Measurements from ENCODE around the gene MARCHF2.

Gene MARCHF2

DNA sequence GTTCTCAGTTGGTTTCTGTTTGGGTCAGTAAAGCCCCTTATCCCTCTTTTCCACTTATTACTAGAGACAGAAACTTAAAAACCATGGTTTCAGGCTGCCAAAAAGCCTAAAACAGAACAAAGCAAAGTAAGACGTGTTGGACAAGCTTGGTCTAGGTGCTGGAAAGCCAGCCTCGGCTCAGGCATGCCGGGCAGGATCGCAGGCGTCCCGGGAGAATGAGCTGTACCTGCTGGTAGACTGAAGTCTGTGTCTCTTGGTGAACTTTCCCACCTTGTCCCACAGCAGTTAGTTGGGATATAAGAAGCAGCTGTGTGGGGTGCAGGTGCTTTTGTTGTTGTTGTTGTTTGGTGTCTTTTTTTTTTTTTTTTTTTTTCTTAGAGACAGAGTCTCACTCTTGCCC lies 68.5 kb downstream of the MARCHF2 start:
- DNase-seq: no peak

DNA sequence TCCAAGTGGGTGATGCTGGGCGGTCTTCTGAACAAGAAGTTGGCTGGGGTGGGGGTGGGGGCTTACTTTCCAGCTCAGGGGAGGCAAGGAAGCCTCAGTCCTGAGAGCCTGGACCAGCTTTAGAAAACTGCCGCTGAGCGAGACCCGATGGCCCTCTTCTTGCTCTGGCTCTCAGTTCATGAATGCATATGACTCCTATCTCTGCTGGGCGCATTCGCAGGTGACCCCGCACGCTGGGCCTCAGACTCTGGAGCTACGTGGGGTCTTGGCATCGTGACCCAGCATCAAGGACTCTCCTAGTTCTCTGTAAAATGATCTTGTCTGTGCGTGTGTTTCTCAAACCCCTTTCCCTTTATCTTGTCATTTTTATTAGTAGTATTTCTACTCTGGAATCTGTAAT lies 69.6 kb downstream of the MARCHF2 start:
- DNase-seq: no peak

DNA sequence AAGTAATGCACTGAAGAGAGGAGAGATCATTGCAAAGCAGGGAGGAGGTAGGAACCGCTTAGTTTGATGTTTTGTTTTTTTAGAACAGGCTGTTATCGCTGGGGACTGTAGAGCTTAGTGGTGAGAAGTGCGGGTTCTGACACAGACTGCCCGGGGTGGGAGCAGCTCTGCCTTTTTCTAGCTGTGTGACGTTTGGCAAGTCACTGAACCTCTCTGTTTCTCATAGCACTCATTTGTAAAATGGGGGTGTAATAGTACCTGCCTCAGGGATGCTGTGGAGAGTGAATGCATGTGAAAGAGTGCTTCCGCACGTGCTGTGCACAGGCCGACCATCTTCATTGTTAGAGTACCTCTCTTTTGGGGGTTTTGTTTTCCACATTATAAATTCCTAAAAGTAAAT lies 70.1 kb downstream of the MARCHF2 start:
- no peak for DNase-seq

DNA sequence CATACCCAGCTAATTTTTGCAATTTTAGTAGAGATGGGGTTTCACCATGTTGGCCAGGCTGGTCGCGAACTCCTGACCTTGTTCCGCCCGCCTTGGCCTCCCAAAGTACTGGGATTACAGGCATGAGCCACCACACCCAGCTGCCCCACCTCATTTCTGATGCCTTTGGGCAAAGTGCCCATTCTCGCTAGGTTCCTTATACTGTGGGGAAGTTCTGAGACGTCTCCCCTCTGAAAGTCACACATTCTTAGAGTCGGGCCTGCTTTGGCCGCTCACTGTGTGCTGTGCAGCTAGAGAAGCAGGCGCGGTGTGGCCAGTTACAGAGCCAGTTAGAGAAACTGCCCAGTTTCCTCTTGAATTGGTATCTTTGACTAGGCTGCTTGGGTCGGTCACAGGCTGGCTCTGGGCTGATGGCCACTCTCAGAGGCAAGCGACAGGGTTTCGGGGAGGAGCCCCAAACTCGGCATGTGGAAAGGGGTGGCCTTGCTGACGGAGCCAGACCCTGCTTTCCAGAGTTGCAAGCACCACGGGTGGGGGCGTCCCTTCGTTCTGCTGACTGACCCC lies 71.3 kb downstream of the MARCHF2 start:
- no peak for DNase-seq

DNA sequence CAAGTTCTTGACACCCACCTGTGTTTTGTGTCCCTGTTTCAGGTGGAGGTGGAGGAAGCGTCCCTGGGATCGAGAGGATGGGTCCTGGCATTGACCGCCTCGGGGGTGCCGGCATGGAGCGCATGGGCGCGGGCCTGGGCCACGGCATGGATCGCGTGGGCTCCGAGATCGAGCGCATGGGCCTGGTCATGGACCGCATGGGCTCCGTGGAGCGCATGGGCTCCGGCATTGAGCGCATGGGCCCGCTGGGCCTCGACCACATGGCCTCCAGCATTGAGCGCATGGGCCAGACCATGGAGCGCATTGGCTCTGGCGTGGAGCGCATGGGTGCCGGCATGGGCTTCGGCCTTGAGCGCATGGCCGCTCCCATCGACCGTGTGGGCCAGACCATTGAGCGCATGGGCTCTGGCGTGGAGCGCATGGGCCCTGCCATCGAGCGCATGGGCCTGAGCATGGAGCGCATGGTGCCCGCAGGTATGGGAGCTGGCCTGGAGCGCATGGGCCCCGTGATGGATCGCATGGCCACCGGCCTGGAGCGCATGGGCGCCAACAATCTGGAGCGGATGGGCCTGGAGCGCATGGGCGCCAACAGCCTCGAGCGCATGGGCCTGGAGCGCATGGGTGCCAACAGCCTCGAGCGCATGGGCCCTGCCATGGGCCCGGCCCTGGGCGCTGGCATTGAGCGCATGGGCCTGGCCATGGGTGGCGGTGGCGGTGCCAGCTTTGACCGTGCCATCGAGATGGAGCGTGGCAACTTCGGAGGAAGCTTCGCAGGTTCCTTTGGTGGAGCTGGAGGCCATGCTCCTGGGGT lies 72.7 kb downstream of the MARCHF2 start:
- no peak for DNase-seq

DNA sequence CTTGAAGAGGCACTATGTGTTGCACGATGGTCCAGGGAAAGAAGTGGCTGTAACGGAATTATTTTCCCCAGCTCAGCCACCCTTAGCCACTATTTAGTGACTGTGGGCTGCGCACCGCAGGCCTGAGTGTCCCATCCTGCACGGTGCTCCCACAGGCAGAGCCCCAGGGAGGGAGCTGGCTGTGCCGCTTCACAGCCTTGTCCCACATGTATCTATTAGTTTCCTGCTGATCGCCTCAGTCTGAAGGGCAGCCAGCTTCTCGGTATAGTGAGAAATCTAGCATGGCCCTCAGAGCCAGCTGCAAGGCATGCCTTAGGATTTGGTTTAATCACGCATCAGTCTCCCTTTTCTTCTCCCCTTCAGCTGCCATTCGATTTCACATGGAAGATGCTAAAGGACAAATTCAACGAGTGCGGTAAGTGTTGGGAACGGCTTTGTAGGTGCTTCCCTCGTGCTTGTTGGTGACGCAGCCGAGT lies 73.6 kb downstream of the MARCHF2 start:
- no peak for DNase-seq

DNA sequence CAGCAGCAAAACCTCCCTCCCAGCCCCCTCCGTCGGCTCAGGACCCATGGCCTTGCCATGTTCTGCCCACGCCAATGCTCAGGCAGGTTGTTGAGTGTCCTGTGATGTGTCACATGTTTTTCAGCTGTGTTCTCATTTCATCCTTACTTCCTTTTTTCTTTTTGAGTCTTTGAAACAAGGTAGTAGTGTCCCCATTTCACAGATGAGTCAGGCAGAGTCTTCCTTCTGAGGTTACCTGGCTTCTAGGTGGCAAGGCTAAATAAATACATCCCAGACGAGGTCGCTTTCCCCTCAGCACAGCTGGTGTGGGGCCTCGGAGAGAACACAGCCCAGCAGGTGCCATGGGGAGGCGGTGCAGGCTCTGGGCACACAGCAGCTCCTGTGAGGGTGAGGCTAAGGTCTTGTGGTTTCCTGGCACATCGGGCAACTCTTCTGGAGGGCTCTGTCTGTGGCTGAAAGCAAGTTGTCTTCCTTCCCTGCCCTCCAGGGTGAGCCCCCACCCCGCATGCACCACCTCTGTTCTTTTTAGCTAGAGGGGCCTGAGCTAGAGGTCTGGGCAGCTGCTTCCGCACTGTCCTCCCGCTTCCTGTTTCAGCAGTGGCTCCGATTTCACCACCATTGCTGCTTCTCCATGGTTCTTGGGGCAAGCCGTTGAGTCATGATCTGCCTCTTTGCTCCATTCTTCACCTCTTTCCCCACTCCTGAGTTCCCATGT lies 74.2 kb downstream of the MARCHF2 start:
- peak; percentile 55 for DNase-seq

DNA sequence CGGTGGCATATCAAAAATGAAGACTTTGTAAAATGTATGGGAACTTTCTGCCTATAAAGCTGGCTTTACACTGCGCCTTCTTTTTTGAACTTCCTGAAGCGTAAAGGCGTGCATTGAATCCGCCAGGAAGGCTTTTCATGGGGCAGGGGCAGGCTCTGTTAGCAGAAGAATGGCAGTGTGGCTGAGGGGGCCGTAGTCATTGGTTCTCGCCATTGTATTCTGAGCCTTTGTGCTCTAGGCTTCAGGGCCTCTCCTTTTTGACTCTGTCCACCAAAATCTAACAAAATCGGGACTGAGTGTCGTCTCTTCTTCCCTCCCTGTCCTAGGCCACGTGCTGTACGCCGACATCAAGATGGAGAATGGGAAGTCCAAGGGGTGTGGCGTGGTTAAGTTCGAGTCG lies 75.3 kb downstream of the MARCHF2 start:
- no peak for DNase-seq

Measured in activated effector memory CD4-positive, alpha-beta T cell treated with Interleukin-2 at 50 U/mL for 16 hours (primary cell).